KOPT-K1 (cell line): ENCODE data around the gene KCNG2.

ENCODE experiments used
- H3K27ac ChIP-seq: fragments of 200-600 bp; sonication (generic); 2 replicates; pipeline ENCODE4 v1.5.1; 2016; ENCODE audit warnings: antibody characterized with exemption, mild to moderate bottlenecking, low read depth, low read length; ENCODE audit not compliant: poor library complexity, severe bottlenecking
- H3K36me3 ChIP-seq: fragments of 200-600 bp; sonication (generic); 2 replicates; pipeline ENCODE4 v1.5.1; 2017; ENCODE audit warnings: antibody characterized with exemption, mild to moderate bottlenecking, low read length, moderate library complexity; ENCODE audit not compliant: insufficient read depth
- H3K9me3 ChIP-seq: fragments of 200-600 bp; sonication (generic); 2 replicates; pipeline ENCODE4 v1.5.1; 2017; ENCODE audit warnings: antibody characterized with exemption, low read length, mild to moderate bottlenecking; ENCODE audit not compliant: insufficient read depth, poor library complexity, severe bottlenecking

The KCNG2 gene

DNA sequence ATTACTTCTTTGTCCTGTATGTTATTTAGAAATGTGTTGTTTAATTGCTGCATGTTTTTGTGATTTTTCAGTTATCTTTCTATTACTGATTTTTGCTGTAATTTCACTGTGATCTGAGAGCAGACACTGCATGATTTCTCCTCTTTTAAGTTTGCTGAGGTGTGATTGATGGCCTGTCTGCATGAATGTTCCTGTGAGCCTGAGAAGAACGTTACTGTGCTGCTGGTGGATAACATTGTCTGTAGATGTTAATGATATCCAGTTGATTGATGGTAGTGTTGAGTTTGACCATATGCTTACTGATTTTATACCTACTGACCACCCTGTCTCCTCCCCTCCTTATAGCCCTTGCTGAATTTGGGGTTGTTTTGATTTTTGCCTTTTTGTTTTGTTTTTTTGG, 37.4 kb upstream of the KCNG2 start:
- no peak overlapping the region for H3K27ac ChIP-seq
- peaks cover 16% of the 10 kb centered on the region; the same call in 1 of the 2 replicates for H3K36me3 ChIP-seq
- H3K9me3 ChIP-seq = peaks cover 31% of the 10 kb centered on the region

DNA sequence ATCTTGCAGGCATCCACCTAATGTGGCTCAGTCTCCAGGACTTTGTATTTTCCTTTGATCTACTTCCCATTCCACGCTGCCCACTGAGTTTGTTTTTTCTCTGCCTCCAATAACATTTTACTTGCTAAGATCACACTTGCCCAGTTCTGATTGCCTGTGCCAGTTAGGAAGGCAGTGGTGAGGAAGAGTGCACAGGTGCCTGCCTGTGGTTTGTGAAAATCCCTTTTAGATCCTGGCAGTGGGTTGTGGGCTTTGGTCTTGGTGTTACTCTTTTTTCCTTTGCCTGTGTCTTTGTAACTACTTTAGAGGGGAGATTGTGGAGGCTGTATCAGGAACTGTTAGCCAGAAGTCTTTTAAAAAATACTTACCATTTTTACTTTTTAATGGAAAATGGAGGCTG, 36.9 kb upstream of the KCNG2 start:
- Histone ChIP-seq H3K36me3 (peaks cover 11% of the 10 kb centered on the region; the same call in 1 of the 2 replicates), H3K9me3 (peaks cover 31% of the 10 kb centered on the region), H3K27ac (no peak overlapping the region)

DNA sequence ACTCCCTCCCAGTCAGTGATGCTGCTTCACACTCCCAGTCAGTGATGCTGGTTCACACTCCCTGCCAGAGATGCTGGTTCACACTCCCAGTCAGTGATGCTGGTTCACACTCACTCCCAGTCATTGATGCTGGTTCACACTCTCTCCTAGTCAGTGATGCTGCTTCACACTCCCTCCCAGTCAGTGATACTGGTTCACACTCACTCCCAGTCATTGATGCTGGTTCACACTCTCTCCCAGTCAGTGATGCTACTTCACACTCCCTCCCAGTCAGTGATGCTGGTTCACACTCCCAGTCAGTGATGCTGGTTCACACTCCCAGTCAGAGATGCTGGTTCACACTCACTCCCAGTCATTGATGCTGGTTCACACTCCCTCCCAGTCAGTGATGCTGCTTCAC, 34.3 kb upstream of the KCNG2 start:
- Histone ChIP-seq H3K27ac (no peak overlapping the region), H3K9me3 (peaks cover 48% of the 10 kb centered on the region), H3K36me3 (no peaks in the 10 kb centered on the region)

DNA sequence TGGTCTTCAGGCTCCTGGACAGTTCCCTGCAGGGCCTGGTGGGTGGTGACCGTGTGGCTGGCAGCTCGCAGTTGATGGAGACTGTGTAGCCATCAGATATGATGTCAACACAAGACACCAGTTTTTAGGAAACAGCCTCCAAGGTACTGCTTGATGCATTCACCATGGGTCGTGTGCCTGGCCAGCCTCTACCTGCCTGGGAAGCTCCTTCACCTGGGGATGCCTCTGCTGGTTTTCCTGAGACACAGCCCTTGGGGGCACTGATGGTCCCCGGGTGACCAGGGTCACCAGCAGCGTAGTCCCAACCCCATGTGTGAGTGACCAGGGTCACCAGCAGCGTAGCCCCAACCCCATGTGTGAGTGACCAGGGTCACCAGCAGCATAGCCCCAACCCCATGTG, 33.6 kb upstream of the KCNG2 start:
- no peak overlapping the region for H3K27ac ChIP-seq
- H3K9me3 ChIP-seq = peaks cover 45% of the 10 kb centered on the region
- H3K36me3 ChIP-seq = no peaks in the 10 kb centered on the region

DNA sequence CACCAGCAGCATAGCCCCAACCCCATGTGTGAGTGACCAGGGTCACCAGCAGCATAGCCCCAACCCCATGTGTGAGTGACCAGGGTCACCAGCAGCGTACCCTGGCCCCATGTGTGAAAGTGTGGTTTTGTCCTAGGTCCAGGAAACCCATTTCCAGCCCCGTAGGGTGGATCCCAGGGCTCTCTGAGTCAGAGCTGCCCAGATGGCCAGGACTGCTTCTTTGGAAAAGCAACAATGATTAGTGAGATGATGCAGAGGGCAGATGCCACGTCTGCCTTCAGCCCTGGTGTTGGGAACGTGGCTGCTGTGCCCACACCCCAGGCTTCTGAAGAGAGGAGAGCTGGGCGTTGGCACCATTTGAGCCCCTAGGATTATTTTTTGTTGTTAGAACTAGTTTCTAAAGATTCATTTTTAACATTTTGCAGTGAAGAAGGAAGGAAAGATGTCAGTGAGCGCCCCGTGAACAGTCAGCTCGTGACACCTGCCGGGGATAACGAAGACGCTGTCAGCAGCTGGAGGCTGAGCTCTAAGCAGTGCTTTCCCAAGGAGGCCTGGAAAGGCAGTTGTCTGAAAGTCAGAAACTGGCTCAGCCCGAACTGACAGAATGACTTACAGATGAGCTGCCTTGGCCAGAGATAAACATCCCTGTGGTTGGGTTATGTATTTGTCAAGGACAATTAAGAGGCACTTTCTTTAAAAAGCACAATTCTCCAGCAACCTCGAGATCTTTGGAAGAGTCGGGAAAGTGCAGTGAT, 32.1 kb upstream of the KCNG2 start:
- Histone ChIP-seq H3K9me3 (peaks cover 32% of the 10 kb centered on the region), H3K36me3 (no peaks in the 10 kb centered on the region), H3K27ac (no peak overlapping the region)

DNA sequence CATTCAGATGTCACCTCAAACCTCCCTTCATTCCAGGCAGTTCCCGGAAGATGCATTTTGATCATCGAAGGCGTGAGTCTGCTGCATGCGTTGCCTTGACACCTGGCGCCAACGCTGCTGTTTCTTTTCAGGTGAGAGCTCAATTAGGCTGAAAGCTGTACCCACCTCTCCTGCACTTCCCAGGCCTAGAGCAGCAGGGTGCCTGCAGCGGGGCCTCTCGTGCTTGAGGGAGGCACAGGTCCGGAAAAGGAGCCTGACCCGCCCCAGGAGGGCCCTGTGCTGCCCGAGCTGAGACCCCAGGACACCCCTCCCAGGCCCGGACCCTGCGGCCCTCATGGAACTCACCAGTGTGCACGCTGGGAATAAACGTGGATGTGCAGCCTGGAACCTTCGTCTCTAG, 31.4 kb upstream of the KCNG2 start:
- Histone ChIP-seq H3K9me3 (peaks cover 29% of the 10 kb centered on the region), H3K27ac (no peak overlapping the region), H3K36me3 (no peaks in the 10 kb centered on the region)

DNA sequence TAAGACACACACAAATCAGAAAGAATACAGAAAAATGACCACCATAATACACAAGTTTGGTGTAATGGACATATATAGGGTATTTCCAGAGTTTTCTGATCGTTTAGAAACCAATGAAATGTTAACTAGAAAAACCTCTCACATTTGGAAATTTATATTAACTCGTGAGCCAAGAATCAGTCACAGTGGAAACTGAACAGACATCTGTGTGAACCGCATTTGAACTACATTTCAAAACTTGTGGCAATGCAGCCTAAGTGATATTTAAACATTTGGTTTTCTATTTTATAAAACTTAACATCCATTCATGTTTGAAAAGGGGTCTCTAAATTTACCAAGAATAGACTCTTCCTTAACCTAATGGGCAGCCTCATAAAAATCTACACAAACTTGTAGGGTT, 29.0 kb upstream of the KCNG2 start:
- Histone ChIP-seq H3K36me3 (no peaks in the 10 kb centered on the region), H3K27ac (no peak overlapping the region), H3K9me3 (peaks cover 29% of the 10 kb centered on the region)

DNA sequence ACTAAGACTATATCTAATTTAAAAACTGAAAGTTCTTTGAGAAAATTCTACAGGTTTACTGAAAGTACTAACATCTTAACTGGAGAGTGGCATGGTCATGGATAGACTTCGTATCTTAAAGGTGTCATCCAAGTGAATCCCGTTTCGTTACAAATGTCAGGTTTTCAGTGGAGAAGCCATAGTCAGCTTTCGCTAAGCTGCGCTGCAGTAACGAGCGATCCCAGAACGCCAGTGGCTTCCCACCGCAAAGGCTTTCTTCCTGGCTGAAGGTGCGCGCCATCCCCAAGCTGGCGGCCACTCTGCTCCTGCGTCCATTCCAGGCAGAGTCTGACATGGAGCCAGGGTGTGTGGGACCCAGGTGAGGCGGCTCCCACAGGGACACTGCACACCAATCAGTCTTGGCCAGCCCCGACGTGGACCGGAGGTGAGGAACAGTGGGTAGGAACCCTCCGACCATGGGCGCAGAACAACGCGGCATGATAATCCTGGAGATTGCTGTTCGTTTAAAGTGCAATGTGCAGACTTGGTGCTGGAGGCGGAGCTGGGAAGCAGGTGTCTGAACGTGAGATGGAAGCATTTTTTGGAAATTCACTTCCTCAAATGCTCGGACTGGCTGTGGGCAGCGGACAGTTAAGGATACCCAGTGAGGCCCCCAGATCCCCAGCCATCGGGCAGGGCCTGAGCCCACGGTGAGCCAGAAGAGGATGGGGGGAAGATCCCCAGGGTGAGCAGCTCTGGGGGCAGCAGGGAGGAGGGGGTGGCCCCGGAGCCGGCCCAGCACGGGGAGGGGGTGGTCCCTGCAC, 27.8 kb upstream of the KCNG2 start:
- Histone ChIP-seq H3K27ac (no peak overlapping the region), H3K9me3 (peaks cover 29% of the 10 kb centered on the region), H3K36me3 (no peaks in the 10 kb centered on the region)

DNA sequence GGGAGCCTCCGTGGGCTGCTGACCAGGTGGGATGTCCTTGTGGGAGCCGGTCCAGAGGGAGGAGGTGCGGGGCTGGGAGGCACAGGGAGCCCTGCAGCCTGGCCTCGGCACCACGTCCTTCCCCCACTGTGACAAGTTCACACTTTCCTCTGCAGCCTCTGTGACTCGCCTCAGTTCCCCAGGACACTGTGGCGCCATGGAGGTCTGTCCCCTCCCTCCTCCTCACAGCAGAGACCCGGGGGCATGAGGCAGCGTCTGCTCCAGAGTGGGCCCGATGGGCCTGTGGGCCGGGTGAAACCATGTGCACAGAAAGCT, 27.3 kb upstream of the KCNG2 start:
- no peak overlapping the region for H3K27ac ChIP-seq
- no peaks in the 10 kb centered on the region for H3K36me3 ChIP-seq
- peaks cover 29% of the 10 kb centered on the region for H3K9me3 ChIP-seq

DNA sequence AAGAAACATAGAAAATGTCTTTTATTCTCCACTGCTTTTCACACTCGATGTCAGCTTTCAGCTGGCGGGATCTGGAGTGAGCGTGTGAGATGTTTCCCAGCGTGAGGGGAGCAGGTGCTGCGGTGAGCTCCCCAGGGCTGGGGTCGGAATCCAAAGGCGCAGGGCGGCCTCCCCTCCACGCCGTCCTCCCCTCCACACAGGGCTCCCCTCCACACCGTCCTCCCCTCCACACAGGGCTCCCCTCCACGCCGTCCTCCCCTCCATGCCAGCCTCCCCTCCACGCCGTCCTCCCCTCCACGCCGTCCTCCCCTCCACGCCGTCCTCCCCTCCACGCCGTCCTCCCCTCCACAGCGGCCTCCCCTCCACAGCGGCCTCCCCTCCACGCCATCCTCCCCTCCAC, 26.9 kb upstream of the KCNG2 start:
- peaks cover 29% of the 10 kb centered on the region for H3K9me3 ChIP-seq
- H3K36me3 ChIP-seq = no peaks in the 10 kb centered on the region

DNA sequence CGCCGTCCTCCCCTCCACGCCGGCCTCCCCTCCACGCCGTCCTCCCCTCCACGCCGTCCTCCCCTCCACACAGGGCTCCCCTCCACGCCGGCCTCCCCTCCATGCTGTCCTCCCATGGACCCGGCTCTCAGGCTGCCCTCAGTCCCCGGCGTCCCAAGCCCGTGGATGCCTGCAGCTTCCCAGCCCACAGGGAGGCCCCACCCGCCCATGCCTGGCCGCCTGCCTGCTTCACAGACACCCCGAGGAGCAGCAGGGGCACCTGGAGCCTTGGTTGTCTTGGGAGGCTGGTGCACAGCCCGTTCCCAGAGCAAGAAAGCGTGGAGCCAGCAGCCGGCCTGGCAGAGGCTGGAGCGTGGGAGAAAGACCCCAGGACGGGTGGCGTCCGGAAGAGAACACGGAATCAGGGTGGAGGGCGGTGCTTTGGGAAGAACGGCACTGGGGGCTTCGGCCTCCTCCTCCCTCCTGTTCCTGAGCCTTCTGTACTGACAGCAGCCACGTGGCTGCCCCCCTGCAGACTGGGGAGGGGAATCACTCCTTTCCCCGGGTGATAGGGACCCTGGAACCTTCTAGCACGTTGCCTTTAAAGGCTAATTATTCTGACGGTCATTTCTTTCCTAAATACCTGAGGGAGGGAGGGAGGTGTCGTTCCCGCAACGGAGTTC, 26.2 kb upstream of the KCNG2 start:
- peaks cover 23% of the 10 kb centered on the region for H3K9me3 ChIP-seq
- H3K27ac ChIP-seq = no peak overlapping the region
- no peaks in the 10 kb centered on the region for H3K36me3 ChIP-seq

More for the DNA sequence above, 26.9 kb upstream of the KCNG2 start:
- H3K27ac ChIP-seq = no peak overlapping the region

DNA sequence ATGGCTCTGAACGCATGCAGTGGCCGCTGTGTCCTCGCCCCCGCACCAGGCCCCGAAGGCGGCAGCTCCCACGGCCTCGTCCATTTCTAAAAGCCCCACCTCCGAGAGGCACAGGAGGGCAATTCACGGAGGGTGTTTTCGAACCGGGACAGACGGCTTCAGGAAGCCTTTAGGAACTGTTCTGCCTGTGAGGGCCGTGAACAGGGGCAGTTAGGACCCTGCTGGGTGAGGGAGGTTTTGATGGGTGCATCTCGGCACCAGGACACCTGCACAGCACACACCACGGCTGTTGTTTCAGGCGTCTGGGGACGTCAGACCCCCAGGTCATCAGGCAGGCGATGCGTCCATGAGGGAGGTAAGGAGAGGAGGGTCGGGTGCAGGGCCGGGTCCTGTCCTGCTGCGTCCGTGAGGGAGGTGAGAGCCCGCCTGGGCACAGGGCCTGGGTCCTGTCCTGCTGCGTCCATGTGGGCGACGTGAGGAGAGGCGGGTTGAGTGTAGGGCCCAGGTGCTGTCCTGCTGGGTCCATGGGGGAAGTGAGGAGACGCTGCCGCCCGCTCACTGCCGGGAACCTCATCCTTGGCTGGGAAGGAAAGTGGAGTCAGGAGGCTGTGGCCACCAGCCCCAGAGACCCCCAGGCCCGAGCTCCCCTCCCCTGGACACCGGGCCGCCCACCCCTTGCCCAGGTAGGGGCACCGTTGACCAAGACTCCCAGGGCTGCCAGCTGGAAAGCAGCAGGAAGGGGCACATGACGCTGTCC, 25.5 kb upstream of the KCNG2 start:
- no peak overlapping the region for H3K27ac ChIP-seq
- H3K9me3 ChIP-seq = peaks cover 16% of the 10 kb centered on the region
- no peaks in the 10 kb centered on the region for H3K36me3 ChIP-seq

DNA sequence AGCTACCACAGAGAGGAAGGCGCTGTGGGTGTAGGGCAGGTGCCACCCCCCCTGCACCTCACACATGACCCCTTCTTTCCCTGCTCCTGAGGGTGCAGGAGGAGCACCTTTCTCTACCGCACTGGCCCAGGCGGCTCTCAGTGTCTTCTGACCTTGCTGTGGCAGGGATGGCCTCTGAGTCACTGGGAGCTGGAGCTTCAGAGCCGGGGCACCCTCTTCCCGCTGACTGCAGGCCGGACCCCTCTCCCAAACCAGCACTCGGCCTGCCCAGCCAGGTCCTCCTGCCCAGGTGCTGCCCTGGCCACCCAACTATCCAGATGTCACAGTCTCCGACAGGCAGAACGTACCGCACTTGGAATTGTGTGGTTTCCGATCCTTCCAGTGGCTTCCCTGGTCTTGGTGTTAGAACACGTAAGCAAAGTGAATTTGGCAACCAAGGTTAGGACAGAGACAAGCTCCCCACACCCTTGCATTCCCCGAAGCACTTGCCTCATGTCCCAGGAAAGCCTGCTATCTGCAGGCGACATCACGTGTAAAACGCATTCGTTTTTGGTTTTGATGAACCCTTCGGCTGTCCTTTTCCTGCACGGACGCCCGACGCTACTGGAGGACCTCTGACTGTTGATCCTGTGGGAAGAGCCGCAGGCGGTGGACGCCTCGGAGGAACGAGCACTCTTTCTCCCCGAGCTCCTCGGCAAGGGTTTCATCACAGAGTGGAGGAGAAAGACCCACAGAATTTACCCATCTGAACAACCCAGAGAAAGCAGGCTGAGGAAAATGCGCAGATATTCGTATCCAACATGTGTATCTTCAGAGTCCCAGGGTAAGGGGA, 24.7 kb upstream of the KCNG2 start:
- Histone ChIP-seq H3K9me3 (peaks cover 8% of the 10 kb centered on the region), H3K36me3 (no peaks in the 10 kb centered on the region), H3K27ac (no peak overlapping the region)

DNA sequence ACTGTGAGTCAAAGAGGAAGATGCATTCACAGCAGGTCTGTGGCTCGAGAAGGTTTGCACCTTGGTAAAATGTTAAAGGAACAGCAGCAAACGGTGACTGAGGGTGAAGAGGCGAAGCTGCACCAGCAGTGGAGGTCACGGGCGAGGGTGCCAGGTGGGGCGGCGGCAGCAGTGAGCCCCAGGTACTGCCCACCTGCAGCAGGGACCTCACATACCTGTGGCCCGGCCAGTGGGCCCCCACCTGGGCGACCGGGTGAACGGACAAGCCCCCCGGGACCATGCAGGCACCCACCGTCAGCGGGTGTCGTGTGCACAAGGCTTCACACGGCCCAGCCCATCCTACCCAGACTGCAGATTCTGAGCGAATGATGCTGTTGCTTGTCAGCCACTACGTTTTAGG, 23.6 kb upstream of the KCNG2 start:
- Histone ChIP-seq H3K9me3 (no peaks in the 10 kb centered on the region), H3K27ac (no peak overlapping the region), H3K36me3 (no peaks in the 10 kb centered on the region)
